IMR-90 (cell line): Measurements from ENCODE around the gene FRS3. TPM values are rescaled to one million over a fixed set of nuclear protein-coding genes. Genes with fewer than 3 reads are reported as not detected.

Experiments used
- ATAC-seq: fragments of 200-7000 bp; cut with Tn5 transposase; 2 replicates; pipeline ENCODE4 v1.9.1; 2020; ENCODE audit warnings: low read depth, mild to moderate bottlenecking, moderate library complexity
- BruUV-seq: library from RNA; stranded (reverse); fragments of 400-500 nt; replicated peaks from 2 replicates; lab custom pipeline; 2021; lab: Mats Ljungman, UMichigan
- CTCF ChIA-PET: fragments of 300-600 bp; formaldehyde crosslinking; extraction: SDS; loops from one replicate; lab custom pipeline; 2021; ENCODE audit warnings: antibody characterized with exemption; lab: Yijun Ruan, JAX
- POLR2A ChIA-PET: fragments of 300-600 bp; sonication (Branson Sonifier 250); formaldehyde crosslinking; loops from one replicate; lab custom pipeline; 2022; ENCODE audit warnings: antibody characterized with exemption; ENCODE audit not compliant: unreplicated experiment; lab: Charles Lee
- DNase-seq: peaks from one replicate; pipeline ENCODE4 v3.0.0; 2013
- H2AFZ ChIP-seq: replicated peaks from 2 replicates; pipeline ENCODE3; 2013; ENCODE audit warnings: low read length, mild to moderate bottlenecking; ENCODE audit not compliant: poor library complexity
- H2AK5ac ChIP-seq: 2 replicates; pipeline ENCODE4 v1.6.1; 2013; ENCODE audit warnings: low read depth, low read length, inconsistent platforms
- H2AK9ac ChIP-seq: replicated peaks from 2 replicates; pipeline ENCODE3; 2013; ENCODE audit warnings: mild to moderate bottlenecking, low read depth, low read length, moderate library complexity; ENCODE audit not compliant: poor library complexity
- H2BK120ac ChIP-seq: 2 replicates; pipeline ENCODE4 v1.6.1; 2013; ENCODE audit warnings: low read depth, low read length, inconsistent platforms
- H2BK15ac ChIP-seq: 3 replicates; pipeline ENCODE4 v1.6.1; 2013; ENCODE audit warnings: low read depth, low read length, inconsistent platforms
- H2BK20ac ChIP-seq: 2 replicates; pipeline ENCODE4 v1.6.1; 2013; ENCODE audit warnings: low read depth, mild to moderate bottlenecking, inconsistent platforms, low read length, moderate library complexity
- H2BK5ac ChIP-seq: 2 replicates; pipeline ENCODE4 v1.6.1; 2013; ENCODE audit warnings: mild to moderate bottlenecking, low read depth, low read length, inconsistent platforms; ENCODE audit not compliant: poor library complexity, severe bottlenecking
- H3K14ac ChIP-seq: replicated peaks from 2 replicates; pipeline ENCODE4 v1.6.1; 2013; ENCODE audit warnings: low read depth, low read length, inconsistent platforms
- H3K18ac ChIP-seq: 2 replicates; pipeline ENCODE4 v1.6.1; 2013; ENCODE audit warnings: low read depth, low read length, control low read depth
- H3K23ac ChIP-seq: 2 replicates; pipeline ENCODE4 v1.6.1; 2013; ENCODE audit warnings: low read depth, low read length, inconsistent platforms
- H3K27ac ChIP-seq: 2 replicates; pipeline ENCODE4 v1.5.1; 2013; ENCODE audit warnings: mild to moderate bottlenecking, control low read depth, low read length; ENCODE audit not compliant: insufficient read depth
- H3K27me3 ChIP-seq: 2 replicates; pipeline ENCODE4 v1.6.1; 2013; ENCODE audit warnings: low read length; ENCODE audit not compliant: control insufficient read depth, insufficient read depth
- H3K36me3 ChIP-seq: 2 replicates; pipeline ENCODE4 v1.6.1; 2013; ENCODE audit warnings: low read length, mixed read lengths; ENCODE audit not compliant: control insufficient read depth, insufficient read depth
- H3K4ac ChIP-seq: 2 replicates; pipeline ENCODE4 v1.6.1; 2013; ENCODE audit warnings: low read depth, low read length, inconsistent platforms
- H3K4me1 ChIP-seq: 2 replicates; pipeline ENCODE4 v1.6.1; 2013; ENCODE audit warnings: low read length, mixed read lengths; ENCODE audit not compliant: control insufficient read depth, insufficient read depth
- H3K4me2 ChIP-seq: 2 replicates; pipeline ENCODE4 v1.6.1; 2013; ENCODE audit warnings: low read depth, mild to moderate bottlenecking, control low read depth, low read length, moderate library complexity
- H3K4me3 ChIP-seq: 2 replicates; pipeline ENCODE4 v1.5.1; 2013; ENCODE audit warnings: low read depth, mild to moderate bottlenecking, control low read depth, low read length, moderate library complexity; ENCODE audit not compliant: insufficient read depth
- H3K56ac ChIP-seq: 2 replicates; pipeline ENCODE4 v1.6.1; 2013; ENCODE audit warnings: low read length, inconsistent platforms; ENCODE audit not compliant: insufficient read depth; ENCODE audit errors: extremely low read depth
- H3K79me1 ChIP-seq, 2 experiments: 2 replicates each; pipeline ENCODE4 v1.6.1; 2013; ENCODE audit warnings: low read length in 2 of 2, inconsistent platforms in 1 of 2, low read depth in 1 of 2
- H3K9ac ChIP-seq: 2 replicates; pipeline ENCODE4 v1.6.1; 2013; ENCODE audit warnings: low read depth, low read length, control low read depth
- H3K9me1 ChIP-seq: 2 replicates; pipeline ENCODE4 v1.6.1; 2013; ENCODE audit warnings: low read length, inconsistent platforms; ENCODE audit not compliant: insufficient read depth
- H3K9me3 ChIP-seq: 2 replicates; pipeline ENCODE4 v1.6.1; 2013; ENCODE audit warnings: low read length; ENCODE audit not compliant: control insufficient read depth, insufficient read depth
- H4K20me1 ChIP-seq: 2 replicates; pipeline ENCODE4 v1.6.1; 2013; ENCODE audit warnings: low read length, inconsistent platforms; ENCODE audit not compliant: insufficient read depth
- H4K5ac ChIP-seq: 2 replicates; pipeline ENCODE4 v1.6.1; 2013; ENCODE audit warnings: mild to moderate bottlenecking, low read depth, low read length, control low read depth
- H4K8ac ChIP-seq, 2 experiments: 2 replicates each; pipeline ENCODE4 v1.6.1; 2013; ENCODE audit warnings: low read depth in 2 of 2, low read length in 2 of 2, control low read depth in 1 of 2, inconsistent platforms in 1 of 2
- H4K91ac ChIP-seq: 2 replicates; pipeline ENCODE4 v1.6.1; 2013; ENCODE audit warnings: low read depth, low read length, inconsistent platforms; ENCODE audit not compliant: insufficient read depth
- BHLHE40 ChIP-seq: fragments of 150-350 bp; IDR thresholded peaks from 2 replicates; pipeline ENCODE4 v1.6.1; 2016; ENCODE audit warnings: mild to moderate bottlenecking, low read depth, low read length
- CEBPB ChIP-seq: IDR thresholded peaks from 2 replicates; pipeline ENCODE4 v1.6.1; 2012; ENCODE audit warnings: low read depth, low read length, improper control_type of control experiment
- ELK1 ChIP-seq: fragments of 150-350 bp; IDR thresholded peaks from 2 replicates; pipeline ENCODE4 v1.6.1; 2016; ENCODE audit warnings: low read depth, mild to moderate bottlenecking, low read length, moderate library complexity, borderline replicate concordance
- FOS ChIP-seq: fragments of 150-350 bp; IDR thresholded peaks from 2 replicates; pipeline ENCODE4 v1.6.1; 2016; ENCODE audit warnings: low read depth, low read length
- MAFK ChIP-seq: IDR thresholded peaks from 2 replicates; pipeline ENCODE4 v1.6.1; 2012; ENCODE audit warnings: low read depth, low read length, improper control_type of control experiment
- MAZ ChIP-seq: IDR thresholded peaks from 2 replicates; pipeline ENCODE4 v1.6.1; 2012; ENCODE audit warnings: low read depth, mild to moderate bottlenecking, low read length, improper control_type of control experiment, moderate library complexity, borderline replicate concordance
- MXI1 ChIP-seq: IDR thresholded peaks from 2 replicates; pipeline ENCODE4 v1.6.1; 2012; ENCODE audit warnings: low read depth, mild to moderate bottlenecking, low read length, moderate library complexity, borderline replicate concordance
- POLR2A ChIP-seq: IDR thresholded peaks from 2 replicates; pipeline ENCODE4 v1.6.1; 2012; ENCODE audit warnings: mild to moderate bottlenecking, low read depth, low read length
- RAD21 ChIP-seq: IDR thresholded peaks from 2 replicates; pipeline ENCODE4 v1.6.1; 2012; ENCODE audit warnings: low read length, improper control_type of control experiment
- RCOR1 ChIP-seq: IDR thresholded peaks from 2 replicates; pipeline ENCODE4 v1.6.1; 2012; ENCODE audit warnings: mild to moderate bottlenecking, low read length, improper control_type of control experiment; ENCODE audit not compliant: insufficient replicate concordance
- RFX5 ChIP-seq: IDR thresholded peaks from 2 replicates; pipeline ENCODE4 v1.8.0; 2012; ENCODE audit warnings: low read depth, mild to moderate bottlenecking, low read length, moderate library complexity
- USF2 ChIP-seq: fragments of 150-350 bp; IDR thresholded peaks from 2 replicates; pipeline ENCODE4 v1.6.1; 2017; ENCODE audit warnings: mild to moderate bottlenecking, antibody characterized with exemption, low read length, low read depth
- WGBS, 2 experiments: methylation state at CpG; one replicate each; pipeline versions ENCODE4 v1.1.5 to v1.1.7; 2013; ENCODE audit warnings: missing lambda C conversion rate in 2 of 2; ENCODE audit not compliant: insufficient read length in 1 of 2; ENCODE audit errors: extremely low coverage in 2 of 2; 5-methylcytosine and 5-hydroxymethylcytosine counted together
- dilution Hi-C: fragments of 300-500 bp; cut with HindIII; formaldehyde crosslinking; loops from one replicate; pipeline ENCODE4 v1.14.3; 2018; ENCODE audit warnings: low sequenced_read_pairs; ENCODE audit not compliant: unreplicated experiment
- in situ Hi-C: fragments of 300-500 bp; cut with MboI; formaldehyde crosslinking; loops from 3 replicates; pipeline ENCODE4 v1.14.3; 2019; ENCODE audit warnings: low sequenced_read_pairs, inconsistent platforms, mixed read lengths
- intact Hi-C: fragments of 100-400 bp; cut with micrococcal nuclease; formaldehyde crosslinking; loops from 2 replicates; pipeline ENCODE4 v1.10.0; 2022
- polyA plus RNA-seq, 3 experiments: library from polyadenylated mRNA; depleted of rRNA; stranded (reverse); fragments of >200 nt; gene quantifications; 2 replicates each; pipeline ENCODE4 v1.2.3, GENCODE V29; 2012; ENCODE audit warnings: low replicate concordance in 1 of 3
- total RNA-seq: library from RNA; depleted of rRNA; stranded (reverse); fragments of >200 nt; gene quantifications from 2 replicates; pipeline ENCODE4 v1.2.3, GENCODE V29; 2012

Gene FRS3
- total and polyA plus RNA-seq, 2 of the 4 experiments (the other 2 are of a cell fraction): 0.54 to 3.8 TPM

DNA sequence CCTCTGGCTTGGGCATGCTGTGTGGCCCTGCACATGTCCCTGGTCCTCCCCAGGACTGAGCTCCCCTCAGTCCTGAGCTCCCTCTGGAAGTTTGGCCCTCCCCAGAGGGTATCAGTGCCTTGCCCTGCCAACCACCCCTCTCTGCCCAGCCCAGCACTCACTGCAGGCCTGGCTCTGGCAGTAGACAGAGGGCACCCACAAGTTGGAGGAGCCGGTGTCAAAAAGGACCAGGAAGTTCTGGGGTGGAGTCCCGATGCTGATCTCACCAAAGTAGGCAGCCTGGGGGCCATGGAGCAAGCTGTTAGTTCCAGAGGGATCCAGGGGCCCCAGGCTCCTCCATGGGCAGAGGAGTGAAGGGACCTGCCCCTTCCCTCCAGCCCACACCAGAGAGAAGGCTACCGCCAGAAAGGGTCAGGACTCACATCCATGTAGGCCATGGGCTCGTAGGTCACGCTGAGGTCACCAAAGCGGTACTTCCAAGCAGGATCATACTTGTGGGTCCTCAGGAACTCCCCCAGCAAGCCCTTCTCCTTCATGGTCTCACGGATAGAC is 35.4 kb downstream of the FRS3 start:
- Histone ChIP-seq H3K79me1 (no peaks in the 10 kb centered on the region), H3K9me3 (no peaks in the 10 kb centered on the region), H3K4me2 (no peak overlapping the region), H3K27me3 (peaks cover 12% of the 10 kb centered on the region; the same call in 1 of the 2 replicates), H3K9me1 (no peaks in the 10 kb centered on the region), H2AFZ (no peak overlapping the region), H2BK15ac (no peak overlapping the region), H3K9ac (no peak overlapping the region), H2BK20ac (no peak overlapping the region), H3K4me3 (no peak overlapping the region), H3K56ac (no peak overlapping the region), H3K4ac (no peak overlapping the region), H4K8ac (no peak overlapping the region), H2AK9ac (no peak overlapping the region), H3K23ac (no peak overlapping the region), H4K91ac (no peak overlapping the region), H3K36me3 (no peaks in the 10 kb centered on the region), H3K27ac (no peak overlapping the region), H4K5ac (no peak overlapping the region), H2BK120ac (no peak overlapping the region), H2BK5ac (no peak overlapping the region), H3K14ac (no peak overlapping the region), H2AK5ac (no peak overlapping the region), H3K4me1 (no peaks in the 10 kb centered on the region), H3K18ac (no peak overlapping the region), H4K20me1 (no peaks in the 10 kb centered on the region)
- no peak for ATAC-seq
- TF ChIP-seq MXI1: no peak
- TF ChIP-seq USF2: no peak
- no peak for TF ChIP-seq MAFK
- TF ChIP-seq FOS: no peak
- TF ChIP-seq RAD21: no peak
- TF ChIP-seq RFX5: no peak
- no peak for TF ChIP-seq RCOR1
- no peak for TF ChIP-seq ELK1
- no peak for TF ChIP-seq MAZ
- no peak for TF ChIP-seq BHLHE40
- TF ChIP-seq POLR2A: no peak
- TF ChIP-seq CEBPB: no peak
- no TSS peak for BruUV-seq
- in situ Hi-C loops (no loop called here), dilution Hi-C loops (no loop called here), intact Hi-C loops (no loop called here)
- WGBS, 2 experiments: 78% methylated on average over 5 of the region's 7 CpGs; no CpG with 5 or more reads in 1 of the 2 experiments
- CTCF ChIA-PET: no interaction called here
- no peak for DNase-seq
- POLR2A ChIA-PET: no interaction called here
